Myocyte (in vitro differentiated cells): Measurements from ENCODE around the gene SPEN. TPM values are rescaled to one million over a fixed set of nuclear protein-coding genes. Genes with fewer than 3 reads are reported as not detected.

Experiments used
- DNase-seq: peaks from one replicate; pipeline ENCODE4 v3.0.0-alpha.2; 2012; ENCODE audit warnings: low read depth
- total RNA-seq: library from RNA; depleted of rRNA; stranded (reverse); fragments of >200 nt; gene quantifications from 2 replicates; pipeline ENCODE4 v1.2.3, GENCODE V29; 2014

The SPEN gene
- total RNA-seq, 1 donor from 2014 or later = 14.4 TPM

DNA sequence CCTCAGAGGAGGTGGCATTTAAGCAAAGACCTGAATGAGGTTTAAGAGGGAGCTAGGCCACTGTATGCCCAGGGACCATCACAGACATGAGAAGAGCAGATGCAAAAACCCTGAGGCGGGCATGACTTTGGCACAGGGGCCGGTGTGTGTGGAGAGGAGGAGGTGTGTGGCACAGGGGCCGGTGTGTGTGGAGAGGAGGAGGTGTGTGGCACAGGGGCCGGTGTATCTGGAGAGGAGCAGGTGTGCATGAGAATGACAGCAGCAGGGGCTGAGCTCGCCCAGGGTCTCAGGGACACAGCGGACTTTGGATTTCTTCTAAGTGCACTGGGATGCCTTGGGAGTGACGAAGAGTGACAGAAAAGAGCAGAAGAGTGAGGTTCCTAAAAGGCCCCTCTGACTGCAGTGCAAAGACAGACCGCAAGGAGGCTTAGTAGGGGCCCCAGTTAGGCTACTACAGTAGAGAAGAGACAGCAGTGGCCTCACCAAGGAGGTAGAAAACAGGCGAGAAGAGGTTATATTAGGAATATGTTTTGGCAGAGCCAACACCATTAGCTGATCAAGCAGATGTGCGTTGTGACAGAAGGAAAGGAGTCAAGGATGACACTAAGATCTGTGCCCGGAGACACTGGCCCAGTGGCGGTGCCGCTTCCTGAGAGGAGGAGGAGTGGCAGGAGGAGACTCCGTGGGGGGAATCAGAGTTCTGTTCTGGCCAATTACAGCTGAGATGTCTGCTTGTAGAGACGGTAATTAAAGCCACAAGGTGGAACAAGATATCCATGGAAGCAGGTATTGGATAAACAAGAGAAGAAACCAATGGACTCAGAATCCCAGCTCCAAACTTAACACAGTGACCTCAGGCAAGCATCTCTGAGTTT, 110.0 kb downstream of the SPEN start:
- no peak for DNase-seq

DNA sequence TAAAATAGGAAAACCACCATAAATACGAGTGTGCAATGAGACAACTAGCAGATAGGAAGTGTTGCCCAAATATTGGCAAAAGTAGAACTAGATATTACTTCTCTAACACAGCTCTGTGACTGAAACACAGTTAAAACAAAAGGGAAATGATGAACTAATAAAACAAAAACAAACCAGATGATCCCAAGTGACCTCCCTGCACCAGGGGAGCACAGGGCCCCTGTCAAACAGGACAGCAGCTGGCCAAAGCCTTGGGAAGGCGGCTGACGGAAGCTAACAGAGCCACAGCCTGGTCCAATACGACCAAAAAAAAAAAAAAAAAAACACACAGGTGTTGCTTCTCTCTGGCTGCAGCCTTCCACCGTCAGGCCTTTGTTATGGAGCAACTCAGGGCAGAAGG, 110.6 kb downstream of the SPEN start:
- peak; percentile 48 for DNase-seq

DNA sequence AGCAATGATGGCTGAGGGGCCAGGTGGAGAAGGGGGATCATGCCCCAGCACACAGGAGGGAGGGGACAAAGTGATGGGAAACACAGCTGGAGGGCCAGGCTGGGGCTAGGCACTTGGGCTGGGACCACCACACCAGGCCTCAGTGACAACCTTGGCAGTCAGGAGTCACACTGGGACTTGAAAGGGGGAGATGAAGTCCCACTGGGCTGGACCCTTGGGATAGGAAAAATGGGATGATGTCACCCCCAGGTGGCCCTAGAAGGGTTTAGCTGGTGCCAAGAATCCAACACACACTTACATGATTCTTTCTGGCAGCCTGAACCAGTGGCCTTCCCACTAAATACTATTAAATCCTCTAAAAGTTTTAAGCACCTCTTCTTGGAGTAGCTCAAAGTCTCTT, 111.3 kb downstream of the SPEN start:
- DNase-seq = peak; percentile 17

DNA sequence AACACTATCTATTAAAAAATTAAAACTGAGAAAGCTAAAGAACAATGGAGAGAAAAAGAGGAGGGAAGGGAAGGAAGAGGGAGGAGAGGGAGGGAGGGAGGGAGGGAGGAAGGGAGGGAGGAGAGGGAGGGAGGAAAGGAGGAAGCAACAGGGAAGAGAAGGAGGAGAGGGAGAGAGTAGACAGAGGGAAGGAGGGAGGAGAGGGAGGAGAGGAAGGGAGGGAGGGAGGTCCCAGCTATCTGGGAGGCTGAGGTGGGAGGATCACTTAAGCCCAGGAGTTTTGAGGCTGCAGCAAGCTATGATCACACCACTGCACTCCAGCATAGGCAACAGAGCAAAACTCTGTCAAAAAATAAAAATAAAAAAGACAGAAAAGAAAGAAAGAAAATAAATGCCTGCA, 111.9 kb downstream of the SPEN start:
- no peak for DNase-seq

DNA sequence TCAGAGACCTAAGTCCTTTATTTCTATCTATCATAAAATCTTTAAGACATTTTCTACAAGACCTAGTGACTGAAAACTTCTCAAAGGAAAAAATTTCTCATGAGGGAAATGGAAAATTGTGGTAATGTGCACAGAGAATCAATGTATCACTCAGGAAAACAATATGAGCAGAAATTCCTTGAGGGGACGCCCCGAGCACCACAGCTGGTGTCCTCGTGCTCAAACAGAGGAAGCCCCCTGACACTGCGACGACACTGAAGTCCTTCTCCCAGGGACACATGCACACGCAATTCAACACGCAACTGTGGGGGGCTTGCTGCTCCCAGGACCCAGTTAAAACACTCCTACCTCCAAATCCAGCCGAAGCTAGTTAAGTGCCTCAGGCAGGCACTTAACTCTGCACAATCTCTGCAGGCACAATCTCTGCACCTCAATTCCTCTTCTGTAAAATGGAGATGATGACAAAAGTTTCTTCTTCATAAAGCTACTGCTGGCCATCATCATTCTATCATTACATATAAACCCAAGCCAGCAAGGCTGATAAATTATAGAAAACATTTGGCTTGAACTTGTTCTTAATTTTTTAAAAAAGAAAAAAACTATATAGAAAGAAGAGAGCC, 112.4 kb downstream of the SPEN start:
- DNase-seq = no peak

DNA sequence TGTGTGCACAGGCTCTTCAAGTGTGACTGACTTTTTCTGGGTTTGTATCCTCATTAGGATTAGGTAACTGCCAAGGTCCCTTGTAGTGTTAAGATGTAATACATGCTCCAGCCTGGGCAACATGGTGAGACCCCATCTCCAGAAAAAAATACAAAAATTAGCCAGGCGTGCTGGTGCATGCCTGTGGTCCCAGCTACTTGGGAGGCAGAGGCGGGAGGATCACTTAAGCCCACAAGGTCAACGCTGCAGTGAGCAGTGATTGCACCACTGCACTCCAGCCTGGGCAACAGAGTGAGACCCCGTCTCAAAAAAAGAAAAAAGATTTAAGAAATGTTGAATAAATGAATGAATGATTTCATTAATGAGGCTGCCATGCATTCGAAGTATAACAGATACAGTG, 113.3 kb downstream of the SPEN start:
- DNase-seq = no peak

DNA sequence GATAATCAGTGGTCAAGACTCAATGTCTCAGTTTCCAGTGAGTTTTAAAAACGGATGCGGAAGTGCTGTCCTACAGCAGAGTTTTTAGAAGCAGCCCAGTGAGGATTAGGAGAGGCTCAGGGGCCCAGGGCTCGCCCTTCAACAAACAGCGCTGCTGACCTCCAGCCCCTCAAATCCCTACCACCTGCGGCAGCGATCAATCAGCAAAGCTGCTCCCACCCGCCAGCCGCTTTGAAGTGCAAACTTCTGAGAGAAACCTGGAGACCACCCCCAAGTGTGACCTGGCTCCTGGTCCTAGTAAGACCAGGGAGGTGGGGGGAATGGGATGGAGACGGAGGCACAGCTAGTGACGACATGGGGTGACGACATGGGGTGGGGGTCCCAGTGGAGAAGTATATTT, 114.0 kb downstream of the SPEN start:
- no peak for DNase-seq

DNA sequence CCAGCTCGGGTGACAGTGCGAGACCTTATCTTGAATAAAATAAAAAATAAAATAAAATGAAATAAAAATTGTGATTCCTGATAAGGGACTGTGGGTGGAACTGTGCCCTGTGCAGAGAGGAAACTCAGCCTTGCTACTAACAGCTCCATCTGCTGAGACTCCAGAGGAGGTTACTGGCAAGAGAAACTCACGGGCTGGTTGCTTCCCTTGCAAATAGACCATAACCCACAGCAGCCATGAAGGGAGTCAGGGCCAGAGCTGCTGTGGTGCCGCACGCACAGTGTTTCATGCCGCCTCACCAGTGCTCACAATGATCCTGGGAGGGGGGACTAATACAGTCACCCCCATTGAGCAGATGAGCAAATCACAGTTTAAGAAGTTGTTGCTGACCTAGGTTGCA, 114.7 kb downstream of the SPEN start:
- DNase-seq = no peak

DNA sequence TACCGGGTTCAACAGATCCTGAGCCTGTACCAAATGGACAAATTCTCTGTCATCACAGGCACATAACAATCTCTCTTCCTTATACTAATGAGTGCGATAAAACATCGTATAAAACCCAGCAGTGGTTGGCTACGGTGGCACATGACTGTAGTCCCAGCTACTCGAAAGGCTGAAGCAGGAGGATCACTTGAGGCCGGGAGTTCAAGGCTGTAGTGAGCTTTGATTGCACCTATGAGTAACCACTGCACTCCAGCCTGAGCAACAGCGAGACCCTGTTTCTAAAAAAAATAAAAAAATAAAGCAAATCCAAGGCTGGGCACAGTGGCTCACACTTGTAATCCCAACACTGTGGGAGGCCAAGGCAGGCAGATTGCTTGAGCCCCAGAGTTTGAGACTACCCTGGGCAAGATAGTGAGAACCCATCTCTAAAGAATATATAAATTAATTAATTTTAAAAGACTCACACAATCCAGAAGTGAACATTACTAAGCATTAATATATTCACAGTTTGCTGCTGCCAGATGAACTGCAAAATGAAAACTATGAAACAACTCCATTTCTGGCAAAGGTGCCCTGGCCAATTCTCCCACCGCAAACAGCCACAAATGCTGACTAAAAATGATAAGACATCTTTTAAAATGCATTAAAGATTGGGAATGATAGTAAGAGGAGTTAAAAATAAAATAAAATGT, 115.3 kb downstream of the SPEN start:
- no peak for DNase-seq

DNA sequence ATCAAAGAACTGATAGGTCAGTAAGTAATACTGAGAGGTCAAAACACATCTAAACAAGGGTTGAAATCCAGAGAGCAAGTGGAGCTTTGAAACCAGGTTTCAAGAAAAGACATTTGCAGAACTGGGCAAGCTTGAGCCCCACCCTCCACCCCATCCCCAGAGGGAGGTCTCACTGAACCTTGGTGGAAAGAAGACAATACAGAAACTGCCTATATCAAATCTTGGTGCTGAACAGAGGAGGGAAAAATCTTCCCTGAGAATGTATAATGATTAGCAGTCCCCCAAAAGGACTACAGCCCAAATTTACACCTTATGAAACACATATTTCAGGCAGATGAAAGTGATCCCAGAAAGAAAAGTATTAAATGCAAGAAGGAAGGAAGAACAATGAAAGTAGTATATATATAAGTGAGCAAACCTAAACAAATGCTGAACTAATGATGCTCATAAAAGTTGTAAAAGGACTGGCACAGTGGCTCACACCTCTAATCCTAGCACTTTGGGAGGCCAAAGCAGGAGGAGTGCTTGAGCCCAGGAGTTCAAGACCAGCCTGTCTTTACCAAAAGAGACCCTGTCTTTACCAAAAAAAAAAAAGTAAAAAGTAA, 116.0 kb downstream of the SPEN start:
- DNase-seq = no peak

DNA sequence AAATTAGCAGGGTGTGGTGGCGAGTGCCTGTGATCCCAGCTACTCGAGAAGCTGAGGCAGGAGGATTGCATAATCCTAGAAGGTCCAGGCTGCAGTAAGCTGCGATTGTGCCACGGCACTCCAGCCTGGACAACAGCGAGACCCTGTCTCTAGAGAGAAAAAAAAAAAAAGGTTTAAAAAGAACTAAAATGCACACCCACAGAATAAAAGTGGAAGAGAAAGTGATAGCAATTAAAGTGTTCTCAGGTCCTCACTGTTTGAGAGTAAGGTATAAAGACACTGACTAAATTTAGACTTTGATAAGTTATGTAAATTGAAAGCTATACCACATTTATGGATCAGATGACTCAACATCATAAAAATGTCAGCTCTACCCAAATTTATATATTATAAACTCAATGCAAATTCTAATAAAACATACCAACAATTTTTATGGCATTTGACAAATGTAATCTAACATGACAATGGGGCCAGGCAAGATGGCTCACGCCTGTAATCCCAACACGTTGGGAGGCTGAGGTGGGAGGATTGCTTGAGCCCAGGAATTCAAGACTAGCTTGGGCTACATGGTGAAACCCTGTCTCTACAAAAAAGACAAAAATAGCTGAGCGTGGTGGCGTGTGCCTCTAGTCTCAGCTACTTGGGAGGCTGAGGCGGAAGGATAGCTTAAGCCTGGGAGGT, 116.6 kb downstream of the SPEN start:
- no peak for DNase-seq

DNA sequence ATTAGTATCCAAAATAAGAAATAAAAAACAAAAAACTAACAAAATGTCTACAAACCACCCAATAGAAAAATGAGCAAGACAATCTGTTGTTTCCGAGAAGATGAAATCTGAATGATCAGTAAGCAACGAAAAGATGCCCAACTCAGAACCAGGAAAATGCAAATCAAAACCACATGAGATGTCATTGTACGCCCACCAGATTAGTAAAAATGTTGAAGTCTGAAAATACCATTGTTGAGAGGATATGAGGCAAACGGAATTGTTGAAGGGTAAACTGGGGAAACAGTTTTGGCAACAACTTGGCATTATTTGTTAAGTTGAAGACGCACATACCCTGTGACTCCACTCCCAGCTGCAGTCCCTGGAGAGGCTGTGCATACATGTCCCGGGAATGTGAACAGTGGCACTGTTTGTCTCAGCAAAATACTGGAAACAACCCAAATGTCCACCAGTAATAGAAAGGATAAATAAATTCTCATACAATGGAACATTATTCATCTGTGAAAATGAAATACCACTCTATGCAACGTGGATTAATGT, 117.8 kb downstream of the SPEN start:
- DNase-seq = peak; percentile 19

DNA sequence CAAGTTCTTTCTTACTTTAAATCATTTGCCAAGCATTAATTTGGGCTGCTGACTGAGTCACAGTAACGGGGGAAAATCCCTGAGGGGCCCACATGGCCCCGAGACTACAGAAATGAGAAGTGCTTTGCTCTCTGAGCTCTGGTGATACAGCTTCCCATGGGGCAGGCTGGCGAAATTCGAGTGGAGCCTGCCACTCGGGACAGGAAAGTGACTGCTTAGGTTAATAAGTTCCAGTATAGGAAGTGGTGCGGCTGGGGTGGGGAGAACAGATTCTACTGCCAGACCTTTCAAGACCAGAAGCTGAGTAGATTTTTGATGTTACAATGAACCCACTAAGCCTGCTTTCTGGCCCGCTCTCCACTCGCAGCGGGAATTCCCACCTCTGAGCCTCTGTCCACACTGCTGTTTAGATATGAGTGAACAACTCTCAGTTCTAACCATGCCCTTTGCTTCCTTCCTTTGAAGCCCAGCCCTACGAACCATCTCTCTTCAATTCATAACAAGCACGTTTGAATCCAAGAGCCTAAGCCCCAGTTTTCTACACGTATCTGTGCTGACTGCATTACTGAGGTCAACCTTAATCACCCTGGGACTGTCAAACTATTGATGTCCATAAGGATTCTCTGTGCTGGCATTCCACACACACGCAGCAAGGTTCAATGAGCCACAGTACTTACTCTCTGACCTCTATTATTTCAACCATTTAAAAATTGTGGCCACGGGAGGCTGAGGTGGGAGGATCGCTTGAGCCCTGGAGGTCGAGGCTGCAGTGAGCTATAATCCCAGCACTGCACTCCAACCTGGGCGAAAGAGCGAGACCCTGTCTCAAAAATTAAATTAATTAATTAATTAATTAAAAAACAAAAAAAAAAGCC, 118.8 kb downstream of the SPEN start:
- peak; percentile 15 for DNase-seq

DNA sequence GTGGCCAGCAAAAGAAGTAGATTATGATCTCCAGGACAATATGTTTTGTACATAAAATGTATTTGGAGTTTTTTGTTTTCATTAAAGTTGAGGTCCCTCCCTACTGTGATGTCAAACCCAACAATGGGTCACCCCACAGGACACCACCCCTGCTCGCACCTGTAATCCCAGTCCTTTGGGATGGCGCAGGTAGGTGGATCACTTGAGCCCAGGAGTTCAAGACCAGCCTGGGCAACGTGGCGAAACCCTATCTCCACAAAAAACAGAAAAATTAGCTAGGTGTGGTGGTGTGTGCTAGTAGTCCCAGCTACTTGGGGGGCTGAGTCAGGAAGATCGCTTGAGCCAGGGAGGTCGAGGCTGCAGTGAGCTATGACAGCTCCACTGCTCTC, 119.4 kb downstream of the SPEN start:
- no peak for DNase-seq

DNA sequence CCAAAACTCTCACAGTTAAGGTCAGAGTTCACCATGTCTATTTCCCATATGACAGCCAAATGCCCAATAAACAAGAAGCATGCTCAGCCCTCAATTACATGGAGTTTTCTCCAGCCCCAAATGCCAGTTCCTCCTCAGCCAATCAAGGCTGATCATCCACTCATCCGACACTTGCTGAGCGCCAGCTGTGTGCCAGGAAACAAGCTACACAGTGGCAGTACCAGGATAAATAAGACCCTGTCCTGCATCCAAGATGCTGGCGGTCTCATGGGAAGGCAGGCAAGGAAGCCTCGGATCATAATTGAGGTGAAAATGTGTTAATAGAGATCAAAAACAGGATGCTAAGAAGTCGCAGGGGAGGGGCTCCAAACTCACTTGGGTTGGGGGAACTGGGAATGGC, 120.7 kb downstream of the SPEN start:
- no peak for DNase-seq

DNA sequence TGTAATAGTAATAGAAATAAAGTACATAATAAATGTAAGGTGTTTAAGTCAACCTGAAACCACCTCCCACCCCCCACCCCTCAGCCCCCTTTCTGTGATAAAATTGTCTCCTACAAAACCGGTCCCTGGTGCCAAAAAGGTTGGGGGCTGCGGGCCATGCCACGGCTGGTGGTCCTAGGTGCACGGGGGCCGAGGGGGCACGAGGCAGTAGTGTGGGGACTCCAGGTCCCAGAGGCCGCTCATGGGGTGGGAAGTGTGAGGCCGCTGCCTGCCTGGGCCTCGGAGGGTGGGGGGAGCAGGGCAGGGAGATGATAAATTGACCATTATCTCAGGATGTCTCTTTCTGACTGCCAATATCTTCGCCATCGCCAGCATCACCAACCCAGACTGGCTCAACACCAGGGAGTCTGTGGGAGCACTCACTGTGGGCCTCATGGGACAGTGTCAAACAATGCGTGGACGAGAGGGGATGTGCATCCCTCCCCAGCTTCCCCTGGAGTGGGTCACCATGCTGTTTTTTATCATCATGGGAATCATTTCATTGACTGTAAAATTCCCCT, 121.9 kb downstream of the SPEN start:
- DNase-seq = no peak

DNA sequence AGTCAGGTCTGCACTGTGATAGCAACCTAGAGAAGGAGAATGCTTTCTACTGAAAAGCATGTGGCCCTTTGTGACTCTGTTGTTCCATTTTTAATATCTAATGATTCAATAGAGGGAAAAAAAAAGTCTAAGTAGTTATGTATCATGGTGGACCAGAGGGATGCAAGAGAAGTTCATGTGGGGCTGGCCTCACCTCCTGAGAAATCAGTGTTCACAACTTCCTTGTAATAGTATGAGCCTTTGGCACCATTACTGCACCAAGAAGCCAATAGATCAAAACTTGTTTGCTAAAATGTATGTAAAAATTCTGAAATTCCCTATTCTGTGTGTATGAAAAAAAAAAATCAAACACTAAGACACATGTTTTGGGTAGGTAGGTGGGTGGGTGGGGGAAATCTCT, 123.4 kb downstream of the SPEN start:
- no peak for DNase-seq

DNA sequence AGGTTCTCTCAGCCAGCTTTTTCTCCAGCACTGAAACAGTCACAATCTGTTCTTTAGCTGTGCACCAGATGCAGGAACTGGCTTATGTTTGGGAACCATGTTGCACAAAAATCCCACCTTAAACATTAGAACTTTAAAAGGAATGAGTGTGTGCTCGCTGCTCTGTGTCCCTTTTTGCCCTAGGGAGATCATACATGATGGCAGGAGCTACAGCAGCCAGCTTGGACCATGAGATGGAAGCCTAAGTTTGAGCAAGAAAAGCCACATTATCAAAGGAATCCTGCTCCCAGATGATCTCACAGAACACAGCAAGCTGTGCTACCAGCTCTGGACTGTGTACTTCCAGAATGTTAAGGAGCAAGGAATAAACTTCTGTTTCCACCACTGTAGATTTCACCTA, 124.9 kb downstream of the SPEN start:
- no peak for DNase-seq

DNA sequence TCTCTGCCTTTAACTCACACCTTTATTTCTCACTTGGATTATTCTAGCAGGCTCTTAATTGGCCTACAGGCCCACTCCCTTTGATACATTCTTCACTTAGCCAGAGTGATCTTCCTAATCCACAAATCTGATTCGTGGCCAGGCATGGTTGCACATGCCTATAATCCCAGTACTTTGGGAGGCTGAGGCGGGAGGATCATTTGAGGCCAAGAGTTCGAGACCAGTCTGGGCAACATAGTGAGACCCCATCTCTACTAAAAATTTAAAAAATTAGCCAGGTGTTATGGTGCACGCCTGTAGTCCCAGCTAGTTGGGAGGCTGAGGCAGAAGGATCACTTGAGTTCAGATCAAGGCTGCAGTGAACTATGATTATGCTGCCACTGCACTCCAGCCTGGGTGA, 126.3 kb downstream of the SPEN start:
- no peak for DNase-seq

DNA sequence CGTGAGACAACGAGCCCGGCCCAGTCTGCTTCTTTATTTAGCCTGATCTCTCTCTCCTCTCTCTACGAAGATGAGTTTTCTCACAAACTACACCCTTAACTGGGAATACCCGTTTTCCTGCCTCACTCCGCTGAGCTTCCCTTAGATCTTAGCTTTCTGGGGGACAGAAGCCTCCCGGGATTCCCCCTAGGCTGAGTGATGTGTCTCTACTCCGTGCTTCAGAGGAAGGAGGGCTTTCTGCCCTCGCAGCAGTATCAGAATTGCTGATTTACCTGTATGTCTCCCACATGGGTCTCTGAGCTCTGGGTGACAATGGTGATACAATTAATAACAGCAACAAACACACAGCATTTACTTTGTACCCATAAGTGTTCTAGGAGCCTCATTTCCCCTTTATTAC, 127.3 kb downstream of the SPEN start:
- DNase-seq = no peak
